OCI-LY1 (cell line): ENCODE results near the gene LIPC.

ENCODE experiments used
- CTCF ChIP-seq: fragments of 200-600 bp; sonication (generic), shearing (Covaris generic); IDR thresholded peaks from 2 replicates; pipeline ENCODE4 v1.5.1; 2017; ENCODE audit warnings: mild to moderate bottlenecking, antibody characterized with exemption, low read length, moderate library complexity, mixed read lengths
- EZH2 ChIP-seq: fragments of 200-600 bp; sonication (generic), shearing (Covaris generic); IDR thresholded peaks from 2 replicates; pipeline ENCODE4 v1.8.0; 2017; ENCODE audit warnings: borderline replicate concordance, mixed run types, mild to moderate bottlenecking, antibody characterized with exemption, low read length, moderate library complexity, mixed read lengths

DNA sequence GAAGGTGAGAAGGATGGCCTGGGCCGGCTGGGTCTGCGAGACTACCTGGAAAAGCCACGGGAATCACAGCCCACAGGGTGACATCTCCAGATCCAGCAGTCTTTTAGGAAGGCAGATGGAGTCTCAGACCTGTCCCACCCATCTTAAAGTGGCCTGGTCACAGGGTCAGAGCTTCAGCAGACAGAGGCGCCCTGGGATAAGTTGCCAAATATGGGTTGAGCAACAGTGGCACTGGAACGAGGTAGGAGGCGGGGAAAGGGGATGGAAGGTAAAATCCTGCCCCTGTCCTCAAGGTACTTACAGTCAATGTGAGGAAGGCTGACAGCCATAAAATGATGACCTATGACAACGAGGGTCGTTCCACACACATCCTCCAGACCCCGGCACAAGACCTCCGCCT is 80.7 kb downstream of the LIPC start:
- TF ChIP-seq CTCF (no peak), EZH2 (no peak)
